Dermis blood vessel endothelial cell (primary cell): ENCODE results near the gene DNASE2. TPM values are rescaled to one million over a fixed set of nuclear protein-coding genes. Genes with fewer than 3 reads are reported as not detected.

ENCODE experiments used
- DNase-seq: peaks from one replicate; pipeline ENCODE4 v3.0.0; 2010
- total RNA-seq: library from RNA; depleted of rRNA; stranded (reverse); fragments of >200 nt; gene quantifications from 2 replicates; pipeline ENCODE4 v1.2.3, GENCODE V29; 2014

The DNASE2 gene
- total RNA-seq, 1 donor from 2014 or later = 31.3 TPM

- DNase-seq = no peak
Observed at GRCh38 chr19:12886651-12886968, 5.4 kb upstream of the DNASE2 start.

- no peak for DNase-seq
Observed at GRCh38 chr19:12885749-12886650, 4.8 kb upstream of the DNASE2 start.

- peak; percentile 71 for DNase-seq
Observed at GRCh38 chr19:12884926-12885748, 3.9 kb upstream of the DNASE2 start.

- no peak for DNase-seq
Observed at GRCh38 chr19:12884627-12884925, 3.3 kb upstream of the DNASE2 start.

GRCh38 chr19:12884202-12884601 is 3.0 kb upstream of the DNASE2 start:
- no peak for DNase-seq

GRCh38 chr19:12882589-12882988 is 1.3 kb upstream of the DNASE2 start:
- DNase-seq = no peak

- DNase-seq = peak; percentile 37
Observed at GRCh38 chr19:12880551-12881171, 588 bp downstream of the DNASE2 start.

- DNase-seq = no peak
Observed at GRCh38 chr19:12875086-12875485, 6.2 kb downstream of the DNASE2 start.

- DNase-seq = no peak
Observed at GRCh38 chr19:12873891-12874745, 7.1 kb downstream of the DNASE2 start.

GRCh38 chr19:12872941-12873890 is 8.0 kb downstream of the DNASE2 start:
- peak; percentile 74 for DNase-seq

- DNase-seq = no peak
Observed at GRCh38 chr19:12872255-12872654, 9.0 kb downstream of the DNASE2 start.

- no peak for DNase-seq
Observed at GRCh38 chr19:12871681-12872080, 9.6 kb downstream of the DNASE2 start.

GRCh38 chr19:12868540-12869112 is 12.6 kb downstream of the DNASE2 start:
- peak; percentile 29 for DNase-seq

- peak; percentile 70 for DNase-seq
Observed at GRCh38 chr19:12867120-12868099, 13.8 kb downstream of the DNASE2 start.

GRCh38 chr19:12866416-12867119 is 14.7 kb downstream of the DNASE2 start:
- DNase-seq = no peak

- DNase-seq = no peak
Observed at GRCh38 chr19:12865746-12866415, 15.4 kb downstream of the DNASE2 start.

- DNase-seq = no peak
Observed at GRCh38 chr19:12864721-12865715, 16.2 kb downstream of the DNASE2 start.
